Effector CD4-positive, alpha-beta T cell (primary cell): Measurements from ENCODE around the gene IDH3B.
"Not testable (repeated sequence)": the region's sequence is repeated elsewhere in the genome, so short reads cannot be mapped to it uniquely, and the experiment has no call there.

ENCODE experiments used
- DNase-seq: peaks from one replicate; pipeline ENCODE4 v3.0.0-alpha.2; 2020
- total RNA-seq: gene quantifications from one replicate; lab custom pipeline; 2026; lab: John Stamatoyannopoulos, UW

The IDH3B gene
- 72.6 reads per million, percentile 76 among the genes with 10 or more reads in this experiment for total RNA-seq

- peak; percentile 88 for DNase-seq
Observed at GRCh38 chr20:2663887-2664719, at the start of gene IDH3B. IDH3B (minus strand) TSS chr20:2664216; CDS start chr20:2664188, 28 bp downstream.

GRCh38 chr20:2713285-2713684, 49.3 kb upstream of the IDH3B start:
- no peak for DNase-seq

GRCh38 chr20:2709205-2709981, 45.4 kb upstream of the IDH3B start:
- no peak for DNase-seq

GRCh38 chr20:2708665-2709064, 44.6 kb upstream of the IDH3B start:
- DNase-seq, result no peak

GRCh38 chr20:2708073-2708415, 44.0 kb upstream of the IDH3B start:
- no peak for DNase-seq

GRCh38 chr20:2707353-2708072, 43.5 kb upstream of the IDH3B start:
- DNase-seq, result no peak

- DNase-seq, result no peak
Observed at GRCh38 chr20:2706688-2707352, 42.8 kb upstream of the IDH3B start.

GRCh38 chr20:2705931-2706645, 42.1 kb upstream of the IDH3B start:
- DNase-seq, result no peak

GRCh38 chr20:2703716-2704475, 39.9 kb upstream of the IDH3B start:
- DNase-seq, result no peak

- no peak for DNase-seq
Observed at GRCh38 chr20:2701671-2702081, 37.7 kb upstream of the IDH3B start.

GRCh38 chr20:2700913-2701620, 37.1 kb upstream of the IDH3B start:
- DNase-seq, result no peak

- DNase-seq, result no peak
Observed at GRCh38 chr20:2699775-2700413, 35.9 kb upstream of the IDH3B start.

- DNase-seq, result no peak
Observed at GRCh38 chr20:2698912-2699311, 34.9 kb upstream of the IDH3B start.

GRCh38 chr20:2698186-2698817, 34.3 kb upstream of the IDH3B start:
- no peak for DNase-seq

GRCh38 chr20:2697768-2698167, 33.8 kb upstream of the IDH3B start:
- no peak for DNase-seq

GRCh38 chr20:2696646-2697045, 32.6 kb upstream of the IDH3B start:
- no peak for DNase-seq

GRCh38 chr20:2695984-2696525, 32.0 kb upstream of the IDH3B start:
- DNase-seq, result not testable (repeated sequence)

GRCh38 chr20:2695206-2695983, 31.4 kb upstream of the IDH3B start:
- no peak for DNase-seq
